CD1c-positive myeloid dendritic cell (primary cell): ENCODE data around the gene CCSER2.
"Not testable (repeated sequence)": the region's sequence is repeated elsewhere in the genome, so short reads cannot be mapped to it uniquely, and the experiment has no call there.

Experiments
- DNase-seq: peaks from one replicate; pipeline ENCODE4 v3.0.0-alpha.2; 2016; ENCODE audit errors: extremely low spot score

Gene CCSER2

DNA sequence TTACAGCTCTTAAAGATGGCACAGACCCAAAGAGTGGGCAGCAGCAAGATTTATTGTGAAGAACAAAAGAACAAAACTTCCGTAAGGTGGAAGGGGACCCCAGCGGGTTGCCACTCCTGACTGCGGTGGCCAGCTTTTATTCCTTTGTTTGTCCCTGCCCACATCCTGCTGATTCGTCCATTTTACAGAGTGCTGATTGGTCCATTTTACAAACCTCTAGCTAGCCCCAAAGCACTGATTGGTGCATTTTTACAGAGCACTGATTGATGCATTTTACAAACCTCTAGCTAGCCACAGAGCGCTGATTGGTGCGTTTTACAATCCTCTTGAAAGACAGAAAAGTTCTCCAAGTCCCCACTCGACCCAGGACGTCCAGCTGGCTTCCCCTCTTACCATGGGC is 16.8 kb upstream of the CCSER2 start:
- DNase-seq = no peak

DNA sequence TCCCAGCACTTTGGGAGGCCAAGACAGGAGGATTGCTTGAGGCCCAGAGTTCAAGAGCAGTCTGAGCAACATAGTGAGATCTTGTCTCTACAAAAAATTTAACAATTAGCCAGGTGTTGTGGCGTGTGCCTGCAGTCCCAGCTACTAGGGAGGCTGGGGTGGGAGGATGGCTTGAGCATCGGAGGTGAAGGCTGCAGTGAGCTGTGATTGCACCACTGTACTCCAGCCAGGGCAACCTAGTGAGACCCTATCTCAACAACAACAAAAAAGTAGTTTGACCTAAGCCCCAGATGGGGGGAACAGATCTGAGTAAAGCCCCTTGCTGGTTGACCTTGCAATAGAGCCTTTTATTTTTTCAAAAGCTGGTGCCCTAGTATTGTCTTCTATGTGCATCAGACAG is 15.6 kb upstream of the CCSER2 start:
- no peak for DNase-seq

DNA sequence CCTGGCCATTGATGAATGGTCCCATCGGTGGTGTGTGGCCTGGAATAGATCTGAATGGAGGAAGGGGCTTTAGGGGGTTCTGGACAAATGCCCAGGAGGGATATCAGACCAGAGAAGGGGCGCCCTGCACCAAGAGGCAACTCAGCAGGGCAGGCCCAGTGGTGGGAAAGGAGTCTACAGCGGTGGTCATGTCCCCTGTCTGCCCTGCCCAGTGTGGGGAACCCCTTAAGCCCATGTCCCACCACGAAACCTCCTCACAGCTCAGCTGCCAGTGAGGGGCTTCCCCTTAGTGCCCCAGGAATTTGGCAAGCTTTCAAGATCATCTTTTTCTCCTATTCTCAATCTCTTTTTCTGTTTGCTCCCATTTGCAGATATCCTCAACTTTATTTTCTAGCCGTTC is 14.1 kb upstream of the CCSER2 start:
- no peak for DNase-seq

DNA sequence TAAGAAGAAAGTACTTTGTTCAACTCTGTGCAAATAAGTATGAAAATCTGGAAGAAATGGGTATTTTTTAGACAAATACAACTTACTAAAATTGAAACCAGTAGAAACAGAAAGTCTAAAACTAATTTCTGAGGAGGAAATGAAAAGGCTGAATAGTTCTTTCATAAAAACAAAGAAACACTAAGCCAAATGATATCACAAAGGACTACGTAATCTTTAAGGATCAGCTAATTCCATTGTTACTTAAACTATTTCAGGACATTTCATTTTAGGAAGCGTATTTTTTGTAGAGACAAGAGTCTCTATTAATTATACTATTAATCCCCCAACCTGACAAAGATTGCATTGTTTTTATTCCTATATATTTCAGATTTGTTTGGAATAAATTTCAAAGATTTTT is 11.2 kb upstream of the CCSER2 start:
- DNase-seq = peak; percentile 72

DNA sequence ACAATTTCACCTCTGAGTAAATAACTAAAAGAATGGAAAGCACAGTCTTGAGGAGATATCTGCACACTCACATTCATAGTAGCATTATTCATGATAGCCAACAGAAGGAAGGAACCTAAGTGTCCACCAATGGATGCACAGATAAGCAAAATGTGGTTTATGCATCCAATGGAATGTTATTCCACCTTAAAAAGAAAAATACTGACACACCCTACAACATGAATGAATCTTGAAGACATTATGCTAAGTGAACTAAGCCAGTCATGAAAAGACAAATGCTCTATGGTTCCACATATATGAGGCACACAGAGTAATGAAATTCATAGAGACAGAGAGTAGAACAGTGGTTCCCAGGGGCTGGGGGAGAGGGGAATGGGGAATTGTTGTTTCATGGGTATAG is 6.5 kb upstream of the CCSER2 start:
- no peak for DNase-seq

DNA sequence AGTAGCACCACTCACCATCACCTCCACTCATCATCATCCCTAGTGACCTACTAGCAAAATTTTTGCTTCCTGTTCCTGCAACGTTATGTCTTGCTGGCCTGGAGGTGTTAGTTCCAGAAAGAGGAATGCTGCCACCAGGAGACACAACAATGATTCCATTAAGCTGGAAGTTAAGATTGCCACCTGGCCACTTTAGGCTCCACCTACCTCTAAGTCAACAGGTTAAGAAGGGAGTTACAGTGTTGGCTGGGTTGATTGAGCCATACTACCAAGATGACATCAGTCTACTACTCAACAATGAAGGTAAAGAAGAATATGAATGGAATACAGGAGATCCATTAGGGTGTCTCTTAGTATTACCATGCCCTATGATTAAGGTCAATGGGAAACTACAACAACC is 4.8 kb upstream of the CCSER2 start:
- DNase-seq = not testable (repeated sequence)

DNA sequence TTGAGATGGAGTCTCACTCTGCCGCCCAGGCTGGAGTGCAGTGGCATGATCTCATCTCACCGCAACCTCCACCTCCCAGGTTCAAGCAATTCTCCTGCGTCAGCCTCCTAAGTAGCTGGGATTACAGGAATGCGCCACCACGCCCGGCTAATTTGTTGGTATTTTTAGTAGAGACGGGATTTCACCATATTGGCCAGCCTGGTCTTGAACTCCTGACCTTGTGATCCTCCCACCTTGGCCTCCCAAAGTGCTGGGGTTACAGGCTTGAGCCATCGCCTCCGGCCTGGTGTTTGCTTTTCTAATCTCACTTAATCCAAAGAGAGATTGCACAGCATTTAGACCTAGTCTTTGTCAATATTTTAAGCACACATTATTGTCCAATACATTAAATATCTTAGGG is 1.4 kb upstream of the CCSER2 start:
- DNase-seq = not testable (repeated sequence)

DNA sequence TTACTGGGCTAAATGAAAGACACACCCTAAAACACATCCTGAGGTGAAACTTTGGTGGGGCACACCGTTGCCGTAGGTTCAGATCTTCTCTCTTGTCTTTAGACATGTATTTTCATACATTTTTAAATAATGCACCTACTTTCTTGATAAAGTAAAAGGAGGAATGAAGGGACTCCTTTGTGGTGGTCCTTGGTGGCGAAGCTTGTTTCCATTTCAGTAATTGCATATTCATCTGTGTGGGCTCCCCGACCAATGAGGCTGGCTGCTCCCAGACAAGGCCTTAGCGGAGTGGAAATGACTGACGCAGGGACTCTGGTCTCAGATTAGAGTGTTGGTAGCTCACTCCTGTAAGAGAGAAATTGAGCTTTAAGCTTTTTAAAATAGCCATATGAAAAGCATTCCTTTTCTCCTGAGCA is 815 bp downstream of the CCSER2 start:
- DNase-seq = peak; percentile 51

DNA sequence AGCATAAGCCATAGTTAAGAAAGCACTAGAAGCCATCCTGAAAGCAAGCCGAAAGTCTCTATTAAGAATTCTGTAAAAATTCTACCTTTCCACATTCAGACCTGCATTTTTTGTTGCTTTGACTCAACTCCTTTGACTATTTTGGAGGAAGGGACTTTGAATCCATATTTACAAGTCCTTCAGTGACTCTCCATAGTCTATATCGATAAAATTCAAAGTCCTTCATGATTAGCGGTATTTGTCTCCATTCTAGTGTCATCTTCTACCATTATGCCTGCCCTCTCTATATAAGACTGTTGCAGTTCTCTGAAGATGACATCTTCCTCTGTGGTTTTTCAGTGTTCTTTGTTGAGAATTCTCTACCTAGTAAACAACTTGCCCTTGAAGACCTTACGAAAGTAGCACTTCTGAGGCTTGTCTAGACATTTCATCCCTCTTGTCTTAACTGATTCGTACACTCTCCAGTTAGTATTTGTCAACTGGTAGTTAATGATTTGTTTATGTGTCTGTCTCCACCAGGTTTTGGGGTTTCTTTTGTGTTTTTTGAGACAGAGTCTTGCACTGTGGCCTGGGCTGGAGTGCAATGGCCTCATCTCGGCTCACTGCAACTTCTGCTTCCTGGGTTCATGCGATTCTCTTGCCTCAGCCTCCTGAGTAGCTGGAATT is 1.7 kb downstream of the CCSER2 start:
- DNase-seq = peak; percentile 23

DNA sequence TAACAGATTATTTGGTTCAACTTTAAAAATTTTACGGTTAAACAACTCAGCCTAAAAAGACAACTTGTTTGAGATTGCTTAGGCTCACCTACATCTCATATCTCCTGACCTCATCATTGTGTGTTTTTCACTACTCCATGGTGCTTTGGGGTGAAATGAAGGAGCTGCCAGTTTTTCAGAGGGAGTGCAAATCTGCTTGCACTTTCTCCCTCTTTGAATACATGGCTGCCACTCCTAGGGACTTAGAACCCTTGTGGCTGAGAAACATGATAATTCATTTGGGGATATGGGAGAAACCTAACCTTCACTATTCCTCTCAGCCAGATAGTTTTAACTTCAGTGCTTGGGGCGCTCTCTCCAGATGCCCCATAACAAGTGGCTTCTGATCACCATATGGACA is 2.7 kb downstream of the CCSER2 start:
- DNase-seq = no peak

DNA sequence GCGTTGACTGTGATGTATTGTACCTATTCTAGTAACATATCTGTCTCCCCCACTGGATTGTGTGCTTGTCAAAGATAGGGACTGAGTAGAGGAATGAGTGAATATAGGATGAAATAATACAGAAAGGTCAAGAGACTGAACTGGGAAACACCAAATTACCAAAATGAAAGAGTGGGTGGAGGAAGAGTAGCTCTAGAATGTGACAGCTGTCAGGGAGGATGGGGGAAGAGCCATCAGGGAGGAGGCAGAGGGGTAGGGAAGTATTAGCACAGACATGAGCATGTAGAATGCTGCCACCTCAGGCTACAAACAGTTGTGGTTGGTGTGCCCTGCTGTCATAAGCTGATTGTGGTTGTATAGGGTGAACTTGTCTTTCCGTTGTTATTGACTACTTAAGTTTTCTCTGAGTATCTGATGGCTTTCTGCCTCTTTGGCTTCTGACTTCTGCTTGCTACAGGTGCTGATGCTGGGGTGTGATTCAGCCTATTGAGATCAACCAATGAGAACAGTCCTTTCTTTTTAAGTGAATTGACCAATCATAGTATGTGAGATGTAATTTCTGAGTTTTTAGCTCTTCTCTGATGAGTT is 5.6 kb downstream of the CCSER2 start:
- DNase-seq = peak; percentile 41

DNA sequence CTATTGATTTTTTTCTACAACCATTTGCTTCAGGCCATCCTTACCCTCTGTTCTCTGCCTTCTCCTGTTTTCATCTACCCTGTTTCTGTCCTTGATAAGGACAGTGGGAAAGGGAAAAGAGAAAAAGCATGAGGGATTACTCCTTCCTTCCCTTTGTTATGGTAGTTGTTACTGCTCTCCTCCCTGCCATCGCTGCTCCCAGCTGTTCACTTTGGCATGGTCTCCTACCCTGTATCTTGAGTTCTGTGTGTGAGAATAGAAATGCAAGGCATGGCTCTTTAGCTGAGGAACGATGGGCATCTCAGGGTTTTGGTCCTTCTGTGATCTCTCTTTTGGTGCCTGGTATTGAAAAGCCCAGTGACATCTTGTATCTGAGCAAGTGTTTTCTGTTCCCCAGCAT is 6.4 kb downstream of the CCSER2 start:
- no peak for DNase-seq

DNA sequence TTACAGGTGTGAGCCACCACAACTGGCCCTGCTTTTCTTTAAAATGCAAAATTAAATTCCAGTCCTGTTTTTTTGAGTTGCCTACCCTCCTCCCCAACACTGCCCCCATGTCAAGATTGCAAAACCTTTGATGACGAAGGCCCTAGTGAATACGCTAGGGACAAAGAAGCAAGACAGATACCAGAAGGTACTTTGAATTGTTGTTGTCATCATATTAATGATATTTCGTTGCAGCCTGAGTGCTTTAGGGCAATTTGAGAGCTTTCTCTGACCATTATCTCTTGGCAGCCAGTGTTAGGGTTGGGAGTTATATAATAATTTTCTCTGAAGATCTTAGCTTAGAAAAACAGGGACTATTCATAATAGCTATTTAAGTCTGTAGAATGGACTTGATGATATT is 7.1 kb downstream of the CCSER2 start:
- no peak for DNase-seq

DNA sequence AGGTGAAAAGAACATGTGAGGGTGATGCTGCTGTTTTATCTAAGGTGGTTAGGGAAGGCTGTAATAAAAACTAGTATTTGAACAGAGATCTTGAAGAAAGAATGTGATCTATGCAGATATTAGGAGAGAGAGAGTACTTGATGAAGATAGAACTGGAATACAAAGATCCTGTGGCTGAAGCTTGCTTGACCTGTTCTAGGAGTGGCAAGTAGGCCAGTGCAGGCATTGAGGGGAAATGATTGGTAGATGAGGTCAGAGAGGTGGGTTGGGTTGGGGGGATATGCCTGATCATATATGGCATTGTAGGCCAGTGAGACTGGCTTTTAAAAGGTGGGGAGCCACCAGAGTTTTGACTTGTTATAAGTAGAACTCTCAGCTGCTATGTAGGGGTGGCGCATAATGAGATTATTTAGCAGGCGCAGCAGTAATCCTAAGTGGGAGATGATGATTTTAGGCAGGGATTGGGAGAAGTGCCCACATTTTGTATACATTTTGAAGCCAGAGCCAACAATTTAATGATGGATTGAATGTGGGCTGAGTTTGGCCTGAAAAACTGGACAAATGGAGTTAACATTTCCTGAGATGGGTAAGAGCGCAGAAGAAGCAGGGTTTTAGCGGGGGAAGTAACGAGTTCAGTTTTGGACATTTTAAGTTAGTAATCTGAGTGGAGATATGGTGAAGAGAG is 8.2 kb downstream of the CCSER2 start:
- DNase-seq = no peak

DNA sequence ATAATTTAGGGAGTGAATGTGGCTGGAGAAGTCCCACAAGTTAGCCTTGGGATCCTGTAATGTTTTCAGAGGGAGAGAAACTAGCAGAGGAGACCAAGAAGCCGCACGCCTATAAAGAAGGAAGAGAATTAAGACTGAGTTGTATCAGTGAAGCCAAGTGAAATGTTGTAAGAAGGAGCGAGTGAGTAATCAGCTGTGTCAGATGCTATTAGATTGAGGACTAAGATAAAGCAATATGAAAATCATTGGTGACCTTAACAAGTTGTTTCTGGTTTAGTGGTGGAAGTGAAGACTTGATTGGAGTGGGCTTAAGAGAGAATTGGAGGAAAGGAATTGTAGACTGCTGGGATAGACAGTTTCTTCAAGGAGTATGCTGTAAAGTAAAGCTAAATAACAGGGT is 8.8 kb downstream of the CCSER2 start:
- no peak for DNase-seq

DNA sequence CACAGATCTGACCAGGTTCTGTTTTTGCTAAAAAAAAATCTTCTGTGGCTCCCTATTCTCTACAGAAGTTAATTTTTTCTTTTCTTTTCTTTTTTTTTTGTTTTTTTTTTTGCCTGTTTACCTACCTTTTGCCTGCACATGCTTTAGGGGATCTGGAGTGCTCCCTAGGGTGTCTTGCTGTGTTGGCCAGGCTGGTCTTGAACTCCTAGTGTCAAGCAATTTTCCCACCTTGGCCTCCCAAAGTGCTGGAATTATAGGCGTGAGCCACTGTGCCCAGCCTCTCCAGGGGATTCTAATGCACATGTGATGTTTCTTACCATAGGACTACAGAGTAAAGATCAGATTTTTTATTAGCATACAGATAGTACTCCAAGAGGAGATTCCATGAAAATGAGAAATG is 10.6 kb downstream of the CCSER2 start:
- no peak for DNase-seq

DNA sequence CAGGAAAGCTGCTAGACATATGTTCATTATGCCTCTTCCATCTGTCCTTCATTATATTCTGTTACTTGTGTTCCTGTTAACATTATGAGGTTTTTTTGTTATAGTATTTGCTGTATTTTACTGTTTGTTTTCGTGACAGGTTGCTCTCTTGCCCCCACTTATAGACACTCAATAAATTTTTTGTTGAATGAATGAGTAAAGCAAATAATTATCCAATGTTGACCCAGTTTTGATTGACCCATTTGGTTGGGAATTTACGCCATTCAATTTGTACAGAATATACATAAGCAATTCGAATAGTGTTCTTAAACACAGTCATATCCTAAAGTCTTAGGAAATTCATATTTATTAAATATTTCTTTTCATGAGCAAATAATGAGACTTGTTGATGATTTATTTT is 11.8 kb downstream of the CCSER2 start:
- no peak for DNase-seq

DNA sequence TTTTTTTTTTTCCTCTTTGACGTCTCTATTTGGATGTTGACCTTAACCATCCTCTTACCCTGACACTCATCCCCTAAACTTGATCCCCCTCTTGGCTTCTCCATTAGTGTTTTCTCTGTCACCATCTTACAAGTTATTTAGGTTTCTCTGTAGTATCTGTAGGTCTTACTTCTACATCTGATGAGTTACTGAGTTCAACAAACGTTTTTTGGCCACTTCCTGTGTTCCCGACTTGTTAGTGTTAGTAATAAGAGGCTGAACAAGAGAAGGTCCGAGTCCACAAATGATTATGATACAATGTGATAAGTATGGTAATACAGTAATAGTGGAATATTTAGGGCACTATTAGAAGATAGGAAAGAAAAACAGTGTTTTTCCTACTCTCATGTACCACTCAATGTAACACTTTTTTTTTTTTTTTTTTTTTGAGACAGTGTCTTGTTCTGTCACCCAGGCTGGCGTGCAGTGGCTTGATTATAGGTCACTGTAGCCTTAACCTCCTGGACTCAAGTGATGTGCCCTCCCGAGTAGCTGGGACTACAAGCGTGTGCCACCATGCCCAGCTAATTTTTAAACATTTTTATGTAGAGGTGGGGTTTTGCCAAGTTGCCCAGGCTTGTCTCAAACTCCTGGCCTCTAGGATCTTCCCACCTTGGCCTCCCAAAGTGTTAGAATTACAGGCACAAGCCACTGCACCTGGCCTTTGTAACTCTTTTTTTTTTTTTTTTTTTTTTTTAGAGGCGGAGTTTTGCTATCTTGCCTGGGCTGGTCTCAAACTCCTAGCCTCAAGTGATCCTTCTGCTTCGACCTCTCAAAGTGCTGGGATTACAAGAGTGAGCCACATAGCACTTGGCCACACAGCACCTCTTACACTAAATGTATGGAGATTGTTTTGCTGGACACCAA is 12.5 kb downstream of the CCSER2 start:
- DNase-seq = no peak

DNA sequence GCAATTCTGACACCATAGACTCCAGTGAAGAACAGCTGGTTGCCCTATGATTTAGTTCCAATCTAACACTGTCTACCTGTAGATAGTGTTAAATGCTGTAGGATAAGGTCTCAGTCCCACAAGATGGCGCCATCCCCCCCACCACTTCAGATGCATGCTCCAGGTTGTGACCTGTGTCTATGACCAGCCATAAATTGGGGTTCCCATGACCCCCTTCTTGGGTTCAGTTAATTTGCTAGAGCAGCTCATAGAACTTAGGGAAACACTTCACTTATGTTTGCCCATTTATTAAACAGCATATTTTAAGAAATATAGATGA is 13.1 kb downstream of the CCSER2 start:
- DNase-seq = no peak

DNA sequence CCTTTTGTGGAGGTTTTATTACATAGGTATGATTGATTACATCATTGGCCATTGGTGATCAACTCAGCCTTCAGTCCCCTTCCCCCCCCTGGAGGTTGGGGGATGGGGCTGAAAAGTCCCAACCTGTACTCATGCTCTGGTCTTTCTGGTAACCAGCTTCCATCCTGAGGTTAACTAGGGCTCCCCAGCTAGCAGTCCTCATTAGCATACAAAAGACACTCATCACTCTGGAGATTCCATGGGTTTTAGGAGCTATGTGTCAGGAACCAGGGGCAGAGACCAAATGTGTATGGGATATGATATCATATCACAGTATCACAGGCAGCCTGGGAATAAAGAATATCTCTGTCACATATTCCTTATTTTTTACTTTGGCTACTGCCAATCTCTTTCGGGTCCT is 13.6 kb downstream of the CCSER2 start:
- no peak for DNase-seq

DNA sequence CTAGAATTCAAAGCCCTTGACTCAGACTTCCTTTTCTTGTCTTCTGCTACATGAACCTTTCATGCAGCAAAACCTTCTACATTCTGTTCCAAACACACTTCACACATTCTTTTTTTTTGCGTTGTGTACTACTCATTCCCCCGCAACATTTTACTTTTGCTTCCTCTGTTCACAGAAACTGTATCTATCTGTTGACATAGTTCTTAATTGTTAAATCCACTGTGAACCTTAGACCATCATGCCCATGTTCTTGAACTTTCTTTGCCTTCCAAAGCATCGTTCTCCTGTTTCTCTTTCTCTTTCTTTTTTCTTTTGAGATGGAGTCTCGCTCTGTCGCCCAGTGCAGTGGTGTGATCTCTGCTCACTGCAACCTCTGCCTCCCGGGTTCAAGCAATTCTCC is 14.2 kb downstream of the CCSER2 start:
- DNase-seq = no peak

DNA sequence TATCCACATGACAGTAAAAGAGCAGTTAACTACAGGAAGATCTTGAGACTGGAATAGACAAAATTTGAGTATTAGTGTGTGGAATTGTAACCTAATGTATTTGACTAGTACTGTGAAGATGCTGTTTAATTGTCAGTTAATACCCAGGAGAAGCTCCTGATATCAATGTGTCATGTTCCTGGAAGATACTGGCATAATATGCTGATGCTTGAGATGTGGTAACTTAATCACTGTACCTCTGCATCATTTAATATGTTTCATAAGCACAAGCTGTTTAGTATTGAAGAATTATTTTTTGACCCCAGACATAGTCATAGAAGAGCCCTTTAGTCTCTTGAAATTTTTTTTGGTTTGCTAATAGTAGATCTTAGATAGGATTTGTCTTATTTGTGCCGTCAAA is 15.4 kb downstream of the CCSER2 start:
- DNase-seq = no peak

DNA sequence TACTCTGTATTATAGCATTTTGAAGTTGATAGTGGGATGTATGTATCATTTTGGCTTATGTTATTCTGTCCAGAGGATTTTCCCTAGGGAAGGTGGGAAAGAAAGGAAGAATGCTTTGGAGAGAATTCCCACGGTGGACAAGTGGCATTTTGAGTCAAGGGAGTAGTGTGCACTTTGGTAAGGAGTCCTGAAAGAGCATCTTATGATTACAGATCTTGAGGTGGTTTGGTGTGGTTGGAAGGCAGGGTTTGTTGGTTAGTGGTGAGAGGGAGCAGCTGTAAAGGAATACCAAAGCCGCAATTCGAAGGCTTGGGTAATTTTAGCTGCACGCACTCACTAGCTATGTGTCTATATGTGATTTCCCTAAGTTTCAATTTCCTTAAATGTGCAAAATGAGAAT is 16.1 kb downstream of the CCSER2 start:
- no peak for DNase-seq
